HEK293 (cell line): ENCODE data around the gene ADM2.

Experiments
- CTCF ChIA-PET: fragments of 350-600 bp; formaldehyde crosslinking; extraction: SDS; loops from one replicate; lab custom pipeline; 2021; ENCODE audit warnings: antibody characterized with exemption; lab: Yijun Ruan, JAX
- POLR2A ChIA-PET: fragments of 300-600 bp; formaldehyde crosslinking; extraction: SDS; loops from one replicate; lab custom pipeline; 2020; ENCODE audit warnings: antibody characterized with exemption, inconsistent platforms; lab: Yijun Ruan, JAX
- H3K27ac ChIP-seq: fragments of 200-500 bp; sonication (Bioruptor generic); 2 replicates; pipeline ENCODE4 v1.5.1; 2014; ENCODE audit warnings: low read depth, low read length, control low read depth, inconsistent platforms; ENCODE audit errors: extremely low read depth
- H3K36me3 ChIP-seq, 2 experiments: fragments of 200-500 bp in 1 of 2; sonication (Bioruptor generic) in 1 of 2; 1 replicate in 1 of 2; 2 replicates in 1 of 2; pipeline ENCODE4 v1.5.1; 2014 to 2017; ENCODE audit warnings: inconsistent platforms in 2 of 2, low read length in 2 of 2; ENCODE audit not compliant: control insufficient read depth in 2 of 2, insufficient read depth in 1 of 2
- H3K4me1 ChIP-seq: fragments of 200-500 bp; sonication (Bioruptor generic); 2 replicates; pipeline ENCODE4 v1.5.1; 2014; ENCODE audit warnings: mild to moderate bottlenecking, low read length, inconsistent platforms; ENCODE audit not compliant: control insufficient read depth, insufficient read depth
- H3K4me3 ChIP-seq: 2 replicates; pipeline ENCODE4 v1.5.1; 2011; ENCODE audit warnings: low read depth, mild to moderate bottlenecking, control low read depth, low read length, moderate library complexity
- H3K9me3 ChIP-seq: fragments of 200-500 bp; sonication (Bioruptor generic); 2 replicates; pipeline ENCODE4 v1.5.1; 2014; ENCODE audit warnings: low read depth, low read length, inconsistent platforms; ENCODE audit not compliant: control insufficient read depth, insufficient read depth
- EGR2 ChIP-seq: fragments of 450-650 bp; formaldehyde crosslinking; IDR thresholded peaks from 2 replicates; pipeline ENCODE4 v1.5.1; 2016; ENCODE audit warnings: low read depth, missing biosample characterization, missing genetic modification characterization
- HOXA7 ChIP-seq: sonication (generic); formaldehyde crosslinking; IDR thresholded peaks from 2 replicates; pipeline ENCODE4 v1.8.1; 2022; ENCODE audit warnings: missing genetic modification reagents, borderline replicate concordance
- ZEB2 ChIP-seq: fragments of 450-650 bp; formaldehyde crosslinking; IDR thresholded peaks from 2 replicates; pipeline ENCODE4 v1.5.1; 2016; ENCODE audit warnings: missing biosample characterization, missing genetic modification characterization
- ZNF114 ChIP-seq: fragments of 450-650 bp; formaldehyde crosslinking; IDR thresholded peaks from 2 replicates; pipeline ENCODE4 v1.5.0; 2017; ENCODE audit warnings: missing biosample characterization, missing genetic modification characterization
- ZNF19 ChIP-seq: fragments of 450-650 bp; formaldehyde crosslinking; IDR thresholded peaks from 2 replicates; pipeline ENCODE4; 2016; ENCODE audit warnings: missing biosample characterization, missing genetic modification characterization, low read depth
- ZNF239 ChIP-seq: fragments of 450-650 bp; formaldehyde crosslinking; IDR thresholded peaks from 2 replicates; pipeline ENCODE4 v1.5.1; 2016; ENCODE audit warnings: missing biosample characterization, missing genetic modification characterization
- ZNF274 ChIP-seq, 2 experiments: fragments of 200-500 bp in 1 of 2; fragments of 450-650 bp in 1 of 2; sonication (Bioruptor generic) in 1 of 2; formaldehyde crosslinking in 1 of 2; IDR thresholded peaks; 2 replicates each; pipeline versions ENCODE4 v1.5.1 to v1.6.1; 2014 to 2016; ENCODE audit warnings: borderline replicate concordance in 1 of 2, inconsistent platforms in 1 of 2, low read length in 1 of 2, missing biosample characterization in 1 of 2, missing genetic modification characterization in 1 of 2
- ZNF423 ChIP-seq: fragments of 450-650 bp; formaldehyde crosslinking; IDR thresholded peaks from 2 replicates; pipeline ENCODE4 v1.5.1; 2016; ENCODE audit warnings: missing biosample characterization, missing genetic modification characterization
- ZNF473 ChIP-seq: fragments of 450-650 bp; formaldehyde crosslinking; IDR thresholded peaks from 2 replicates; pipeline ENCODE4 v1.5.1; 2017; ENCODE audit warnings: missing biosample characterization, missing genetic modification characterization
- ZNF48 ChIP-seq: fragments of 450-650 bp; formaldehyde crosslinking; IDR thresholded peaks from 2 replicates; pipeline ENCODE4 v1.5.1; 2016; ENCODE audit warnings: missing biosample characterization, missing genetic modification characterization
- ZNF549 ChIP-seq: fragments of 450-650 bp; IDR thresholded peaks from 2 replicates; pipeline ENCODE4 v1.5.1; 2018; ENCODE audit warnings: missing biosample characterization, missing genetic modification characterization, mild to moderate bottlenecking, inconsistent platforms, moderate library complexity
- ZNF585B ChIP-seq: fragments of 450-650 bp; formaldehyde crosslinking; IDR thresholded peaks from 2 replicates; pipeline ENCODE4 v1.5.1; 2016; ENCODE audit warnings: missing biosample characterization, missing genetic modification characterization
- ZNF629 ChIP-seq: fragments of 450-650 bp; formaldehyde crosslinking; IDR thresholded peaks from 2 replicates; pipeline ENCODE4 v1.5.1; 2017; ENCODE audit warnings: missing biosample characterization, missing genetic modification characterization
- ZNF660 ChIP-seq: fragments of 450-650 bp; IDR thresholded peaks from 2 replicates; pipeline ENCODE4 v1.5.1; 2018; ENCODE audit warnings: missing biosample characterization, mild to moderate bottlenecking, missing genetic modification characterization
- ZNF707 ChIP-seq: fragments of 450-650 bp; formaldehyde crosslinking; IDR thresholded peaks from 2 replicates; pipeline ENCODE4 v1.5.1; 2016; ENCODE audit warnings: missing biosample characterization, missing genetic modification characterization
- TF ChIP-seq, protein P1 (sequence below): fragments of 450-650 bp; formaldehyde crosslinking; IDR thresholded peaks from 2 replicates; pipeline ENCODE4 v1.5.1; 2016; ENCODE audit warnings: missing biosample characterization, missing genetic modification characterization
- TF ChIP-seq, protein P2 (sequence below): fragments of 450-650 bp; formaldehyde crosslinking; IDR thresholded peaks from 2 replicates; pipeline ENCODE4 v1.5.1; 2016; ENCODE audit warnings: missing biosample characterization, missing genetic modification characterization
- TF ChIP-seq, protein P3 (sequence below): fragments of 450-650 bp; formaldehyde crosslinking; IDR thresholded peaks from 2 replicates; pipeline ENCODE4 v1.5.1; 2016; ENCODE audit warnings: missing biosample characterization, missing genetic modification characterization, low read depth
- TF ChIP-seq, protein P4 (sequence below): fragments of 450-650 bp; formaldehyde crosslinking; IDR thresholded peaks from 2 replicates; pipeline ENCODE4 v1.5.1; 2016; ENCODE audit warnings: missing biosample characterization, missing genetic modification characterization
- TF ChIP-seq, protein P5 (sequence below): fragments of 450-650 bp; formaldehyde crosslinking; IDR thresholded peaks from 2 replicates; pipeline ENCODE4 v1.5.1; 2016; ENCODE audit warnings: missing biosample characterization, missing genetic modification characterization, borderline replicate concordance

The ADM2 gene

DNA sequence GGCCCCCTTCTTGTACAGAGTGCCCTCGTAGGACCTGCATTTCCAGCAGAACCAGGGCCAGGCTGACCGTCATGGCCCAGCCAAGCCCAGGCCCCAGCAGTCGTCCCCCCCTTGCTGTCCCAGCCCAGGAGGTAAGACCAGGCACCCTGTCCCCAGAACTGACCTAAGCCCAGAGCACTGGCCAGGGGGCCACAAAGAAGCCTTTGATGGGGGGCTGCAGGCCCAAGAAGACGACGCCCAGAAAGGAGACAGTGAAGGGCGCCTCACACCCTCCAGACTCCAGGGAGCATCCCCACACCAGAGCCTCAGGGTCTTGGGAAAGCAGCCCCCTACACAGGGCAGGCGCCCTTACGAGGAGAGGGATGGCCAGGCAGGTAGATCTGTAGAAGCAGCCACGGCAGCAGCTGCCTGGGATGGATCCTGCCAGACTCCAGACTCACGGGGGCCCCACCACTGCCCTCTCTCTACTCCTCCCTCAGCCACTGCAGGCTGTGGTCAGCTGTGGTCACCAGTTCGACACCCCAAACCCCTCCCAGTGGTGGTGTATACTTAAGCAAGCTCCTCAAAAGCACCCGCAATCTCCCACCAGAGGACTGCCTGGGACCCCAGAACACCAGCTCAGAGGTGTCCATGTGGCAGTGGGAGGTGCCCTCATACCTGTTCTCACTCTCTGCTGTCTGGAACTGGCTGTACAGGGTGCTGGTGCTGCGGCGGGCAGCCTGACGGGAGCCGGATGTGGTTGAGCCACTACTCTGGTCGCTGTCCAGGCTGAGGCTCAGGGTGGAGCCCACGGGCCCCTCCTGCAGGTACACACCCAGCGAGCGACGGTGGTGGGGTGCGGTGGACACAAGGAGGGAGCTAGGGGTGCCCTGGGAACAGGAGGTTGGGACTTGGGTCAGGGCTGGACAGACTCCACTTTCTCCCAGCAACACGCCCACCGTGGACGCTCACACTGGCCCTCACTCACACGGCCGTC, 33.5 kb upstream of the ADM2 start (continued):
- TF ChIP-seq, protein P1, sequence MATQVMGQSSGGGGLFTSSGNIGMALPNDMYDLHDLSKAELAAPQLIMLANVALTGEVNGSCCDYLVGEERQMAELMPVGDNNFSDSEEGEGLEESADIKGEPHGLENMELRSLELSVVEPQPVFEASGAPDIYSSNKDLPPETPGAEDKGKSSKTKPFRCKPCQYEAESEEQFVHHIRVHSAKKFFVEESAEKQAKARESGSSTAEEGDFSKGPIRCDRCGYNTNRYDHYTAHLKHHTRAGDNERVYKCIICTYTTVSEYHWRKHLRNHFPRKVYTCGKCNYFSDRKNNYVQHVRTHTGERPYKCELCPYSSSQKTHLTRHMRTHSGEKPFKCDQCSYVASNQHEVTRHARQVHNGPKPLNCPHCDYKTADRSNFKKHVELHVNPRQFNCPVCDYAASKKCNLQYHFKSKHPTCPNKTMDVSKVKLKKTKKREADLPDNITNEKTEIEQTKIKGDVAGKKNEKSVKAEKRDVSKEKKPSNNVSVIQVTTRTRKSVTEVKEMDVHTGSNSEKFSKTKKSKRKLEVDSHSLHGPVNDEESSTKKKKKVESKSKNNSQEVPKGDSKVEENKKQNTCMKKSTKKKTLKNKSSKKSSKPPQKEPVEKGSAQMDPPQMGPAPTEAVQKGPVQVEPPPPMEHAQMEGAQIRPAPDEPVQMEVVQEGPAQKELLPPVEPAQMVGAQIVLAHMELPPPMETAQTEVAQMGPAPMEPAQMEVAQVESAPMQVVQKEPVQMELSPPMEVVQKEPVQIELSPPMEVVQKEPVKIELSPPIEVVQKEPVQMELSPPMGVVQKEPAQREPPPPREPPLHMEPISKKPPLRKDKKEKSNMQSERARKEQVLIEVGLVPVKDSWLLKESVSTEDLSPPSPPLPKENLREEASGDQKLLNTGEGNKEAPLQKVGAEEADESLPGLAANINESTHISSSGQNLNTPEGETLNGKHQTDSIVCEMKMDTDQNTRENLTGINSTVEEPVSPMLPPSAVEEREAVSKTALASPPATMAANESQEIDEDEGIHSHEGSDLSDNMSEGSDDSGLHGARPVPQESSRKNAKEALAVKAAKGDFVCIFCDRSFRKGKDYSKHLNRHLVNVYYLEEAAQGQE (tag by site-specific recombination), result 0 out of 2 replicates have a peak, but pooled peaks have one; percentile 30
- TF ChIP-seq ZNF239 (tag by site-specific recombination), result no peak

DNA sequence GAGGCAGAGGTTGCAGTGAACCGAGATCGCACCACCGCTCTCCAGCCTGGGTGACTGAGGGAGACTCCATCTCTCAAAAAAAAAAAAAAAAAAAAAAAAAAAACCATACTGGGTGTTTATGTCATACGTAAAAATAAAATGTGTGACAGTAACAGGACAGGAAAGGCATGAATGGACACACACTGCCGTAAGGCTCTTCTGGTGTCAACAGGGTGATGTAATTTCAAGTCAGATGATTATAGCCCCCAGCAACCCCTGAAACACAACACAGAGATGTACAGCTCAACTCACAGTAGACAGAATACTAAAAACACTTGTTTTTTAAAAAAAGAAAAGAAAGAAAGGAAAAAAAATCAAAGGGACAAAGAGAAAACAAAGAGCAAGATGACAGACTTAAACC, 28.7 kb upstream of the ADM2 start:
- Histone ChIP-seq H3K4me1 (no peaks in the 10 kb centered on the region), H3K36me3 (peaks cover 35 to 88% of the 10 kb centered on the region in 2 experiments), H3K4me3 (no peak overlapping the region), H3K9me3 (no peaks in the 10 kb centered on the region), H3K27ac (no peak overlapping the region)
- POLR2A ChIA-PET, result interaction anchor here (0.7 to 1.0 kb wide), 2 partner anchors 14 to 84 kb away, joined by 3 to 8 read pairs; no protein-coding TSS in a partner anchor
- CTCF ChIA-PET, result interaction anchor here (0.5 to 3.2 kb wide), 6 partner anchors 21 to 246 kb away, joined by 3 to 13 read pairs (median 4); partner anchors contain the start of gene SCO2
- TF ChIP-seq HOXA7 (CRISPR knock-in tag), result no peak
- no peak for TF ChIP-seq ZNF19 (tag by site-specific recombination)
- TF ChIP-seq ZNF423 (tag by site-specific recombination), result no peak
- TF ChIP-seq, protein P2, sequence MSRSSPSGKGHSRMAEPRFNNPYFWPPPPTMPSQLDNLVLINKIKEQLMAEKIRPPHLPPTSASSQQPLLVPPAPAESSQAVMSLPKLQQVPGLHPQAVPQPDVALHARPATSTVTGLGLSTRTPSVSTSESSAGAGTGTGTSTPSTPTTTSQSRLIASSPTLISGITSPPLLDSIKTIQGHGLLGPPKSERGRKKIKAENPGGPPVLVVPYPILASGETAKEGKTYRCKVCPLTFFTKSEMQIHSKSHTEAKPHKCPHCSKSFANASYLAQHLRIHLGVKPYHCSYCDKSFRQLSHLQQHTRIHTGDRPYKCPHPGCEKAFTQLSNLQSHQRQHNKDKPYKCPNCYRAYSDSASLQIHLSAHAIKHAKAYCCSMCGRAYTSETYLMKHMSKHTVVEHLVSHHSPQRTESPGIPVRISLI, result peak; percentile 65
- TF ChIP-seq EGR2 (tag by site-specific recombination), result no peak
- TF ChIP-seq ZNF660, result no peak
- TF ChIP-seq ZNF48 (tag by site-specific recombination), result no peak
- TF ChIP-seq ZNF274 (IDR thresholded peaks at IDR 0.05; ENCODE audit: low read length), result no peak
- TF ChIP-seq ZNF274 (tag by site-specific recombination; IDR thresholded peaks at IDR 0.05; ENCODE audit: borderline replicate concordance), result no peak
- peak; percentile 34; the same call in 1 of the 2 replicates for TF ChIP-seq ZEB2 (tag by site-specific recombination)
- TF ChIP-seq, protein P3, sequence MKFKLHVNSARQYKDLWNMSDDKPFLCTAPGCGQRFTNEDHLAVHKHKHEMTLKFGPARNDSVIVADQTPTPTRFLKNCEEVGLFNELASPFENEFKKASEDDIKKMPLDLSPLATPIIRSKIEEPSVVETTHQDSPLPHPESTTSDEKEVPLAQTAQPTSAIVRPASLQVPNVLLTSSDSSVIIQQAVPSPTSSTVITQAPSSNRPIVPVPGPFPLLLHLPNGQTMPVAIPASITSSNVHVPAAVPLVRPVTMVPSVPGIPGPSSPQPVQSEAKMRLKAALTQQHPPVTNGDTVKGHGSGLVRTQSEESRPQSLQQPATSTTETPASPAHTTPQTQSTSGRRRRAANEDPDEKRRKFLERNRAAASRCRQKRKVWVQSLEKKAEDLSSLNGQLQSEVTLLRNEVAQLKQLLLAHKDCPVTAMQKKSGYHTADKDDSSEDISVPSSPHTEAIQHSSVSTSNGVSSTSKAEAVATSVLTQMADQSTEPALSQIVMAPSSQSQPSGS (tag by site-specific recombination), result no peak
- no peak for TF ChIP-seq ZNF473 (tag by site-specific recombination)
- no peak for TF ChIP-seq ZNF707 (tag by site-specific recombination)
- no peak for TF ChIP-seq ZNF549 (tag by site-specific recombination)
- TF ChIP-seq ZNF114, result no peak
- TF ChIP-seq, protein P4, sequence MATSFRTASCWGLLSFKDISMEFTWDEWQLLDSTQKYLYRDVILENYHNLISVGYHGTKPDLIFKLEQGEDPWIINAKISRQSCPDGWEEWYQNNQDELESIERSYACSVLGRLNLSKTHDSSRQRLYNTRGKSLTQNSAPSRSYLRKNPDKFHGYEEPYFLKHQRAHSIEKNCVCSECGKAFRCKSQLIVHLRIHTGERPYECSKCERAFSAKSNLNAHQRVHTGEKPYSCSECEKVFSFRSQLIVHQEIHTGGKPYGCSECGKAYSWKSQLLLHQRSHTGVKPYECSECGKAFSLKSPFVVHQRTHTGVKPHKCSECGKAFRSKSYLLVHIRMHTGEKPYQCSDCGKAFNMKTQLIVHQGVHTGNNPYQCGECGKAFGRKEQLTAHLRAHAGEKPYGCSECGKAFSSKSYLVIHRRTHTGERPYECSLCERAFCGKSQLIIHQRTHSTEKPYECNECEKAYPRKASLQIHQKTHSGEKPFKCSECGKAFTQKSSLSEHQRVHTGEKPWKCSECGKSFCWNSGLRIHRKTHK (tag by site-specific recombination), result no peak
- peak; percentile 71 for TF ChIP-seq ZNF629 (tag by site-specific recombination)
- no peak for TF ChIP-seq ZNF585B (tag by site-specific recombination)
- TF ChIP-seq, protein P5, sequence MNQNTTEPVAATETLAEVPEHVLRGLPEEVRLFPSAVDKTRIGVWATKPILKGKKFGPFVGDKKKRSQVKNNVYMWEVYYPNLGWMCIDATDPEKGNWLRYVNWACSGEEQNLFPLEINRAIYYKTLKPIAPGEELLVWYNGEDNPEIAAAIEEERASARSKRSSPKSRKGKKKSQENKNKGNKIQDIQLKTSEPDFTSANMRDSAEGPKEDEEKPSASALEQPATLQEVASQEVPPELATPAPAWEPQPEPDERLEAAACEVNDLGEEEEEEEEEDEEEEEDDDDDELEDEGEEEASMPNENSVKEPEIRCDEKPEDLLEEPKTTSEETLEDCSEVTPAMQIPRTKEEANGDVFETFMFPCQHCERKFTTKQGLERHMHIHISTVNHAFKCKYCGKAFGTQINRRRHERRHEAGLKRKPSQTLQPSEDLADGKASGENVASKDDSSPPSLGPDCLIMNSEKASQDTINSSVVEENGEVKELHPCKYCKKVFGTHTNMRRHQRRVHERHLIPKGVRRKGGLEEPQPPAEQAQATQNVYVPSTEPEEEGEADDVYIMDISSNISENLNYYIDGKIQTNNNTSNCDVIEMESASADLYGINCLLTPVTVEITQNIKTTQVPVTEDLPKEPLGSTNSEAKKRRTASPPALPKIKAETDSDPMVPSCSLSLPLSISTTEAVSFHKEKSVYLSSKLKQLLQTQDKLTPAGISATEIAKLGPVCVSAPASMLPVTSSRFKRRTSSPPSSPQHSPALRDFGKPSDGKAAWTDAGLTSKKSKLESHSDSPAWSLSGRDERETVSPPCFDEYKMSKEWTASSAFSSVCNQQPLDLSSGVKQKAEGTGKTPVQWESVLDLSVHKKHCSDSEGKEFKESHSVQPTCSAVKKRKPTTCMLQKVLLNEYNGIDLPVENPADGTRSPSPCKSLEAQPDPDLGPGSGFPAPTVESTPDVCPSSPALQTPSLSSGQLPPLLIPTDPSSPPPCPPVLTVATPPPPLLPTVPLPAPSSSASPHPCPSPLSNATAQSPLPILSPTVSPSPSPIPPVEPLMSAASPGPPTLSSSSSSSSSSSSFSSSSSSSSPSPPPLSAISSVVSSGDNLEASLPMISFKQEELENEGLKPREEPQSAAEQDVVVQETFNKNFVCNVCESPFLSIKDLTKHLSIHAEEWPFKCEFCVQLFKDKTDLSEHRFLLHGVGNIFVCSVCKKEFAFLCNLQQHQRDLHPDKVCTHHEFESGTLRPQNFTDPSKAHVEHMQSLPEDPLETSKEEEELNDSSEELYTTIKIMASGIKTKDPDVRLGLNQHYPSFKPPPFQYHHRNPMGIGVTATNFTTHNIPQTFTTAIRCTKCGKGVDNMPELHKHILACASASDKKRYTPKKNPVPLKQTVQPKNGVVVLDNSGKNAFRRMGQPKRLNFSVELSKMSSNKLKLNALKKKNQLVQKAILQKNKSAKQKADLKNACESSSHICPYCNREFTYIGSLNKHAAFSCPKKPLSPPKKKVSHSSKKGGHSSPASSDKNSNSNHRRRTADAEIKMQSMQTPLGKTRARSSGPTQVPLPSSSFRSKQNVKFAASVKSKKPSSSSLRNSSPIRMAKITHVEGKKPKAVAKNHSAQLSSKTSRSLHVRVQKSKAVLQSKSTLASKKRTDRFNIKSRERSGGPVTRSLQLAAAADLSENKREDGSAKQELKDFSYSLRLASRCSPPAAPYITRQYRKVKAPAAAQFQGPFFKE (tag by site-specific recombination), result no peak
